HK-2 (cell line): ENCODE results near the gene TP53TG5.

Experiments used
- DNase-seq: peaks from one replicate; pipeline ENCODE4 v3.0.0-alpha.2; 2018; ENCODE audit not compliant: unreplicated experiment

The TP53TG5 gene

GRCh38 chr20:45378191-45378590 is at the start of gene TP53TG5:
Gene TP53TG5, minus strand, starts transcription at chr20:45378325. Its CDS starts 89 bp downstream, at chr20:45378236.
- DNase-seq, result no peak

GRCh38 chr20:45427236-45428149 is 49.4 kb upstream of the TP53TG5 start:
- DNase-seq, result no peak

GRCh38 chr20:45426320-45427016 is 48.3 kb upstream of the TP53TG5 start:
- DNase-seq, result no peak

GRCh38 chr20:45425561-45425960 is 47.4 kb upstream of the TP53TG5 start:
- DNase-seq, result no peak

GRCh38 chr20:45423700-45424099 is 45.6 kb upstream of the TP53TG5 start:
- no peak for DNase-seq

GRCh38 chr20:45420125-45420524 is 42.0 kb upstream of the TP53TG5 start:
- no peak for DNase-seq

- DNase-seq, result peak; percentile 87
Measured at GRCh38 chr20:45419188-45420091, 41.3 kb upstream of the TP53TG5 start.

GRCh38 chr20:45416917-45417316 is 38.8 kb upstream of the TP53TG5 start:
- DNase-seq, result no peak

- peak; percentile 87 for DNase-seq
Measured at GRCh38 chr20:45415822-45416637, 37.9 kb upstream of the TP53TG5 start, which contains the start of gene PIGT. Gene PIGT, plus strand, starts transcription at chr20:45416141. Its CDS starts 16 bp downstream, at chr20:45416157.

GRCh38 chr20:45413479-45413878 is 35.4 kb upstream of the TP53TG5 start:
- DNase-seq, result no peak

GRCh38 chr20:45412653-45413052 is 34.5 kb upstream of the TP53TG5 start:
- no peak for DNase-seq

- DNase-seq, result no peak
Measured at GRCh38 chr20:45410887-45411286, 32.8 kb upstream of the TP53TG5 start.

GRCh38 chr20:45409521-45410272 is 31.6 kb upstream of the TP53TG5 start:
- DNase-seq, result no peak

- no peak for DNase-seq
Measured at GRCh38 chr20:45408646-45409213, 30.6 kb upstream of the TP53TG5 start.

GRCh38 chr20:45407783-45408645 is 29.9 kb upstream of the TP53TG5 start, which contains the start of gene DBNDD2:
Gene DBNDD2, plus strand, starts transcription at chr20:45408289. Its CDS starts 179 bp downstream, at chr20:45408468.
- no peak for DNase-seq

GRCh38 chr20:45407067-45407745 is 29.1 kb upstream of the TP53TG5 start:
- DNase-seq, result no peak

- DNase-seq, result peak; percentile 59
Measured at GRCh38 chr20:45406260-45407066, 28.3 kb upstream of the TP53TG5 start.
